Measurements from ENCODE around the gene CAND1.

Gene CAND1

DNA sequence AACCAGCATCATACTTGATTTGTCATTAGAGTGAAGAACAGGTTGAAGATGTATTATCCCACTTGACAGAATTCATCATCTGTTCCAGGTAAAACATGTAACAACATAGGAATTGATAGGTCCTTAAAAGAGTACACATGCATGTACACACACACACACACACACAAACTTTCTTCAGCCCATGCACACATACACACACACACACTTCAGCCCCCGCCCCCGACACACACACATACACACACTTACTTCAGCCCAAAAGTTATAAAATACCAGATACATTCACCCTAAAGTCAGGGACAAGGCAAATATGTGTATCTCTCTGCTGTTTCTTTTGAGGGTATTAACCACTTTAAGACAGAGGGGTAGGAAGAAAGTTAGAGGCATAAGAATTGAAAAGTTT lies 15.4 kb downstream of the CAND1 start:
- Histone ChIP-seq H3K9ac (ENCODE audit: low read length) (no peak overlapping the region), H3K4me2 (ENCODE audit: low read depth, low read length) (no peak overlapping the region), H3F3A (ENCODE audit: insufficient read depth, low read length) (no peaks in the 10 kb centered on the region), H3K4me1 (ENCODE audit: low read length) (no peaks in the 10 kb centered on the region), H3K9me3 (replicated peaks; ENCODE audit: insufficient read depth, low read length) (no peaks in the 10 kb centered on the region), H3K79me2 (ENCODE audit: low read length) (peaks cover 98% of the 10 kb centered on the region), H3K27ac (ENCODE audit: low read length) (no peak overlapping the region), H4K20me1 (ENCODE audit: insufficient read depth, low read length) (peaks cover 13% of the 10 kb centered on the region), H3K4me3 (ENCODE audit: low read length) (no peak overlapping the region), H3K27me3 (replicated peaks; ENCODE audit: insufficient read depth, low read length) (no peaks in the 10 kb centered on the region), H3K9me2 (replicated peaks; ENCODE audit: insufficient read depth, low read length) (no peaks in the 10 kb centered on the region), H2AFZ (ENCODE audit: low read length) (no peak overlapping the region), H3K36me3 (replicated peaks; ENCODE audit: insufficient read depth, low read length) (peaks cover 3% of the 10 kb centered on the region; the same call in 1 of the 2 replicates)
- DNase-seq = no peak
- TF ChIP-seq, protein P1, sequence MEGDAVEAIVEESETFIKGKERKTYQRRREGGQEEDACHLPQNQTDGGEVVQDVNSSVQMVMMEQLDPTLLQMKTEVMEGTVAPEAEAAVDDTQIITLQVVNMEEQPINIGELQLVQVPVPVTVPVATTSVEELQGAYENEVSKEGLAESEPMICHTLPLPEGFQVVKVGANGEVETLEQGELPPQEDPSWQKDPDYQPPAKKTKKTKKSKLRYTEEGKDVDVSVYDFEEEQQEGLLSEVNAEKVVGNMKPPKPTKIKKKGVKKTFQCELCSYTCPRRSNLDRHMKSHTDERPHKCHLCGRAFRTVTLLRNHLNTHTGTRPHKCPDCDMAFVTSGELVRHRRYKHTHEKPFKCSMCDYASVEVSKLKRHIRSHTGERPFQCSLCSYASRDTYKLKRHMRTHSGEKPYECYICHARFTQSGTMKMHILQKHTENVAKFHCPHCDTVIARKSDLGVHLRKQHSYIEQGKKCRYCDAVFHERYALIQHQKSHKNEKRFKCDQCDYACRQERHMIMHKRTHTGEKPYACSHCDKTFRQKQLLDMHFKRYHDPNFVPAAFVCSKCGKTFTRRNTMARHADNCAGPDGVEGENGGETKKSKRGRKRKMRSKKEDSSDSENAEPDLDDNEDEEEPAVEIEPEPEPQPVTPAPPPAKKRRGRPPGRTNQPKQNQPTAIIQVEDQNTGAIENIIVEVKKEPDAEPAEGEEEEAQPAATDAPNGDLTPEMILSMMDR (IDR thresholded peaks at IDR 0.05; ENCODE audit: low read length) = no peak
- TF ChIP-seq EZH2 (optimal IDR thresholded peaks at IDR 0.05; ENCODE audit: low read depth, low read length) (no peak), EZH2phosphoT487 (IDR thresholded peaks at IDR 0.05; ENCODE audit: low read length) (no peak)

DNA sequence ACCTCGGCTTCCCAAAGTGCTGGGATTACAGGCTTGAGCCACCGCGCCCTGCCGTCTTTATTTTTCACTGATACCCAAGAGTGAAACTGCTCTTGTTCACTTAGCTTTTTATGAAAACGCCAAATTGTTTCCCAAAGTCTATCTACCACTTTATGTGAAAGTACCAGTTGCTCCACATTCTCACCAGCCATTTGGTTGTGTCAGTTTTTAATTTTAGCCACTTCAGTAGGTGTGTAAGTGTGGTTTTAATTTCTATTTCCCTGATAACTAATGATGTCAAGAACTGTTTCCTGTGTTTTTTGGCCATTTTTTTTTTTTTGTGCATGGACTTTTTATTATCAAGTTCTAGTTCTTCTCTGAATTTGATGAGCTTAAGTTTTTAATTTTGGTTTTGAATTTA lies 17.1 kb downstream of the CAND1 start:
- Histone ChIP-seq H3K9me3 (replicated peaks; ENCODE audit: insufficient read depth, low read length) (no peaks in the 10 kb centered on the region), H3K79me2 (ENCODE audit: low read length) (peaks cover 99% of the 10 kb centered on the region), H3K9ac (ENCODE audit: low read length) (no peak overlapping the region), H3K36me3 (replicated peaks; ENCODE audit: insufficient read depth, low read length) (peaks cover 3% of the 10 kb centered on the region; the same call in 1 of the 2 replicates), H4K20me1 (ENCODE audit: insufficient read depth, low read length) (peaks cover 9% of the 10 kb centered on the region; the same call in 1 of the 2 replicates), H3K9me2 (replicated peaks; ENCODE audit: insufficient read depth, low read length) (no peaks in the 10 kb centered on the region), H3K4me2 (ENCODE audit: low read depth, low read length) (no peak overlapping the region), H2AFZ (ENCODE audit: low read length) (no peak overlapping the region), H3F3A (ENCODE audit: insufficient read depth, low read length) (no peaks in the 10 kb centered on the region), H3K4me3 (ENCODE audit: low read length) (no peak overlapping the region), H3K27ac (ENCODE audit: low read length) (no peak overlapping the region), H3K27me3 (replicated peaks; ENCODE audit: insufficient read depth, low read length) (no peaks in the 10 kb centered on the region), H3K4me1 (ENCODE audit: low read length) (no peaks in the 10 kb centered on the region)
- no peak for TF ChIP-seq EZH2phosphoT487 (IDR thresholded peaks at IDR 0.05; ENCODE audit: low read length)
- TF ChIP-seq, protein P1 (IDR thresholded peaks at IDR 0.05; ENCODE audit: low read length) = no peak
- no peak for TF ChIP-seq EZH2 (optimal IDR thresholded peaks at IDR 0.05; ENCODE audit: low read depth, low read length)
- DNase-seq = no peak

DNA sequence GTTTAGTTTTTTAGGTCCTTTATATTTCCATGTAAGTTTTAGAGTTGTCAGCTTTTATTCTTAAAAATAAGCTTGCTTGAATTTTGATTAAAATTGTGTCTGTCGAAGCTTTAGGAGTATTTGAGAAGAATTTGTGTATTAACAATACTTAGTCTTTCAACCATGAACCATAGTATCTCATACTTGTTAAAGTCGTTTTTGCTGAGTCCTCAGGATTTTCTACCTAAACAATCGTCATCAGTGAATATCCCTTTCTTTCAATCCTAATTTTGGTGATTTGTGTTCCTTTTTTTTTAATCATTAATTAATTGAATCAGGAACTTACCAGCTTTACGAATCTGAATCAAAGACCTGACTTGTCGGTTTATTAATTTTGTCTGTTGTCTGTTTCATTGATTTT lies 18.2 kb downstream of the CAND1 start:
- peaks cover 15% of the 10 kb centered on the region; the same call in 1 of the 2 replicates for H4K20me1 ChIP-seq (ENCODE audit: insufficient read depth, low read length)
- TF ChIP-seq EZH2 (optimal IDR thresholded peaks at IDR 0.05; ENCODE audit: low read depth, low read length) = no peak
- TF ChIP-seq EZH2phosphoT487 (IDR thresholded peaks at IDR 0.05; ENCODE audit: low read length) = no peak
- TF ChIP-seq, protein P1 (IDR thresholded peaks at IDR 0.05; ENCODE audit: low read length) = no peak

More for the DNA sequence above, 18.2 kb downstream of the CAND1 start:
- Histone ChIP-seq H3K4me2 (ENCODE audit: low read depth, low read length) (no peak overlapping the region), H3K9me3 (replicated peaks; ENCODE audit: insufficient read depth, low read length) (no peaks in the 10 kb centered on the region), H3K27me3 (replicated peaks; ENCODE audit: insufficient read depth, low read length) (no peaks in the 10 kb centered on the region), H2AFZ (ENCODE audit: low read length) (no peak overlapping the region), H3K4me3 (ENCODE audit: low read length) (no peak overlapping the region), H3K36me3 (replicated peaks; ENCODE audit: insufficient read depth, low read length) (no peaks in the 10 kb centered on the region; the same call in 1 of the 2 replicates), H3K9ac (ENCODE audit: low read length) (no peak overlapping the region), H3K79me2 (ENCODE audit: low read length) (peaks cover 99% of the 10 kb centered on the region), H3K4me1 (ENCODE audit: low read length) (no peaks in the 10 kb centered on the region), H3K9me2 (replicated peaks; ENCODE audit: insufficient read depth, low read length) (no peaks in the 10 kb centered on the region), H3F3A (ENCODE audit: insufficient read depth, low read length) (no peaks in the 10 kb centered on the region), H3K27ac (ENCODE audit: low read length) (no peak overlapping the region)
- no peak for DNase-seq
